ENCODE measurements around the gene WASF2.

DNA sequence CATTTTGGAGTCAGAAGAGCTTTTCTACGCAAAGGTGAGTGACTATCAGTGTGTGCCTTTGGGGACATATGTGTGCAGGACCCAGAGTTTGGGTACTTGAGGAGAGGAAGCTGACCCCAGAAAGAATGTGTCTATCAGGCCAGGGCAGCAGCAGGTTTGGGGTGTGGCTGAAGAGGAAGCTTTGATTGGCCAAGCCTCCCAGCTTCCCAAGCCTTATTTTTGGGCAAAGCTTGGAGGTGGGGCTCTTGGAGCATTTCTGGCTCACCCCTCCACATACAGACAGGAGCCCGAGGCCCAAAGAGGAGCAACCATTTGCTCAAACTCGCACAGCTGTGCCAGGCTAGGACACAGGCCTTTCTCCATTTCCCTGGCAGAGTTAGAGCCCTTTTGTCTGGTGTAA, 92.9 kb downstream of the WASF2 start:
- no peak for TF ChIP-seq POLR2A (IDR thresholded peaks at IDR 0.05)
- TF ChIP-seq, protein P1, sequence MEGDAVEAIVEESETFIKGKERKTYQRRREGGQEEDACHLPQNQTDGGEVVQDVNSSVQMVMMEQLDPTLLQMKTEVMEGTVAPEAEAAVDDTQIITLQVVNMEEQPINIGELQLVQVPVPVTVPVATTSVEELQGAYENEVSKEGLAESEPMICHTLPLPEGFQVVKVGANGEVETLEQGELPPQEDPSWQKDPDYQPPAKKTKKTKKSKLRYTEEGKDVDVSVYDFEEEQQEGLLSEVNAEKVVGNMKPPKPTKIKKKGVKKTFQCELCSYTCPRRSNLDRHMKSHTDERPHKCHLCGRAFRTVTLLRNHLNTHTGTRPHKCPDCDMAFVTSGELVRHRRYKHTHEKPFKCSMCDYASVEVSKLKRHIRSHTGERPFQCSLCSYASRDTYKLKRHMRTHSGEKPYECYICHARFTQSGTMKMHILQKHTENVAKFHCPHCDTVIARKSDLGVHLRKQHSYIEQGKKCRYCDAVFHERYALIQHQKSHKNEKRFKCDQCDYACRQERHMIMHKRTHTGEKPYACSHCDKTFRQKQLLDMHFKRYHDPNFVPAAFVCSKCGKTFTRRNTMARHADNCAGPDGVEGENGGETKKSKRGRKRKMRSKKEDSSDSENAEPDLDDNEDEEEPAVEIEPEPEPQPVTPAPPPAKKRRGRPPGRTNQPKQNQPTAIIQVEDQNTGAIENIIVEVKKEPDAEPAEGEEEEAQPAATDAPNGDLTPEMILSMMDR (IDR thresholded peaks at IDR 0.05), result no peak

All from Peyer's patch (tissue), 4 donors.